WTC11 (cell line): ENCODE data around the gene NDUFS2. TPM values are rescaled to one million over a fixed set of nuclear protein-coding genes. Genes with fewer than 3 reads are reported as not detected.

Experiments used
- ATAC-seq: fragments of 200-7000 bp; cut with Tn5 transposase; 2 replicates; pipeline ENCODE4 v1.10.0; 2021; ENCODE audit warnings: mild to moderate bottlenecking, moderate library complexity
- CTCF ChIA-PET: fragments of 300-600 bp; sonication (Branson Sonifier 250); formaldehyde crosslinking; loops from one replicate; lab custom pipeline; 2021; ENCODE audit warnings: antibody characterized with exemption; lab: Charles Lee
- POLR2A ChIA-PET: fragments of 350-600 bp; sonication (Branson Sonifier 250); formaldehyde crosslinking; loops from one replicate; lab custom pipeline; 2021; ENCODE audit warnings: antibody characterized with exemption; lab: Charles Lee
- DNase-seq: peaks from one replicate; pipeline ENCODE4 v3.0.0; 2021; ENCODE audit warnings: low spot score
- H3K27ac Mint-ChIP-seq: 2 replicates; pipeline ENCODE4 v1.8.0; 2021; ENCODE audit warnings: mixed read lengths
- H3K27me3 Mint-ChIP-seq: 2 replicates; pipeline ENCODE4 v1.8.0; 2021; ENCODE audit warnings: low read depth, mild to moderate bottlenecking, moderate library complexity, mixed read lengths
- H3K36me3 Mint-ChIP-seq: 2 replicates; pipeline ENCODE4 v1.8.0; 2021; ENCODE audit warnings: mixed read lengths
- H3K4me1 Mint-ChIP-seq: 2 replicates; pipeline ENCODE4 v1.8.0; 2022; ENCODE audit warnings: mixed read lengths
- H3K4me3 Mint-ChIP-seq: 2 replicates; pipeline ENCODE4 v1.8.0; 2021; ENCODE audit warnings: mild to moderate bottlenecking, moderate library complexity, mixed read lengths
- H3K9me3 Mint-ChIP-seq: 2 replicates; pipeline ENCODE4 v1.8.0; 2021; ENCODE audit warnings: mixed read lengths
- ATF1 ChIP-seq: sonication (generic); formaldehyde crosslinking; IDR thresholded peaks from 2 replicates; pipeline ENCODE4 v1.8.1; 2023; ENCODE audit warnings: mild to moderate bottlenecking, moderate library complexity, missing genetic modification reagents
- EMX1 ChIP-seq: fragments of 250-450 bp; sonication (Bioruptor Pico); IDR thresholded peaks from 2 replicates; pipeline ENCODE4 v1.8.0; 2021; ENCODE audit warnings: mild to moderate bottlenecking
- FOXJ3 ChIP-seq: sonication (generic); formaldehyde crosslinking; IDR thresholded peaks from 2 replicates; pipeline ENCODE4 v1.9.0; 2021; ENCODE audit warnings: missing genetic modification reagents, mild to moderate bottlenecking, borderline replicate concordance
- FOXK1 ChIP-seq: sonication (generic); formaldehyde crosslinking; IDR thresholded peaks from 2 replicates; pipeline ENCODE4 v1.8.0; 2022; ENCODE audit warnings: mild to moderate bottlenecking, moderate library complexity, missing genetic modification reagents
- GABPB1 ChIP-seq: sonication (generic); formaldehyde crosslinking; IDR thresholded peaks from 2 replicates; pipeline ENCODE4 v1.8.1; 2023; ENCODE audit warnings: mild to moderate bottlenecking, missing genetic modification reagents
- GTF2I ChIP-seq: fragments of 250-450 bp; sonication (Bioruptor Pico); conservative IDR thresholded peaks from 2 replicates; pipeline ENCODE4 v1.4.0; 2021; ENCODE audit warnings: mild to moderate bottlenecking
- HMGA2 ChIP-seq: fragments of 250-450 bp; sonication (Bioruptor Pico); IDR thresholded peaks from 2 replicates; pipeline ENCODE4 v1.4.0; 2021; ENCODE audit warnings: mild to moderate bottlenecking, moderate library complexity
- JAZF1 ChIP-seq: fragments of 250-450 bp; sonication (Bioruptor Pico); IDR thresholded peaks from 2 replicates; pipeline ENCODE4 v1.9.0; 2021; ENCODE audit warnings: moderate library complexity, mild to moderate bottlenecking, inconsistent platforms
- MYBL2 ChIP-seq: sonication (generic); formaldehyde crosslinking; IDR thresholded peaks from 2 replicates; pipeline ENCODE4 v1.8.1; 2023; ENCODE audit warnings: mild to moderate bottlenecking, moderate library complexity, missing genetic modification reagents
- NR2C2 ChIP-seq: sonication (generic); formaldehyde crosslinking; IDR thresholded peaks from 2 replicates; pipeline ENCODE4 v1.8.0; 2022; ENCODE audit warnings: mild to moderate bottlenecking, missing genetic modification reagents
- NR3C1 ChIP-seq: sonication (generic); formaldehyde crosslinking; conservative IDR thresholded peaks from 2 replicates; pipeline ENCODE4 v1.8.1; 2023; ENCODE audit warnings: low read depth, mild to moderate bottlenecking, missing genetic modification reagents
- PRRX2 ChIP-seq: fragments of 250-450 bp; sonication (Bioruptor Pico); IDR thresholded peaks from 2 replicates; pipeline ENCODE4 v1.8.0; 2021; ENCODE audit warnings: mild to moderate bottlenecking
- RORB ChIP-seq: fragments of 250-450 bp; sonication (Bioruptor Pico); IDR thresholded peaks from 2 replicates; pipeline ENCODE4 v1.9.0; 2021; ENCODE audit warnings: mild to moderate bottlenecking
- SMAD3 ChIP-seq: sonication (generic); formaldehyde crosslinking; IDR thresholded peaks from 2 replicates; pipeline ENCODE4 v1.8.0; 2022; ENCODE audit warnings: missing genetic modification reagents, mild to moderate bottlenecking, borderline replicate concordance
- TCF7 ChIP-seq: sonication (generic); formaldehyde crosslinking; IDR thresholded peaks from 2 replicates; pipeline ENCODE4 v1.8.0; 2022; ENCODE audit warnings: mild to moderate bottlenecking, low read depth, missing genetic modification reagents, moderate library complexity
- TEAD4 ChIP-seq: sonication (generic); formaldehyde crosslinking; IDR thresholded peaks from 2 replicates; pipeline ENCODE4 v1.8.0; 2022; ENCODE audit warnings: mild to moderate bottlenecking, missing genetic modification reagents
- TP53 ChIP-seq: sonication (generic); formaldehyde crosslinking; IDR thresholded peaks from 2 replicates; pipeline ENCODE4 v1.8.1; 2023; ENCODE audit warnings: mild to moderate bottlenecking, missing genetic modification reagents
- ZNF317 ChIP-seq: sonication (generic); formaldehyde crosslinking; IDR thresholded peaks from 2 replicates; pipeline ENCODE4 v1.8.1; 2023; ENCODE audit warnings: low read depth, mild to moderate bottlenecking, moderate library complexity, missing genetic modification reagents, borderline replicate concordance
- ZNF671 ChIP-seq: fragments of 250-450 bp; sonication (Bioruptor Pico); IDR thresholded peaks from 2 replicates; pipeline ENCODE4 v1.8.0; 2021; ENCODE audit warnings: mild to moderate bottlenecking
- total RNA-seq: library from RNA; stranded (reverse); gene quantifications from 3 replicates; pipeline ENCODE4 v1.2.3, GENCODE V29; 2021
- TF ChIP-seq, protein P1 (sequence below): sonication (generic); formaldehyde crosslinking; IDR thresholded peaks from 2 replicates; pipeline ENCODE4 v1.8.1; 2022; ENCODE audit warnings: mild to moderate bottlenecking, moderate library complexity, missing genetic modification reagents
- TF ChIP-seq, protein P2 (sequence below): fragments of 250-450 bp; sonication (Bioruptor Pico); conservative IDR thresholded peaks from 2 replicates; pipeline ENCODE4 v1.9.0; 2021; ENCODE audit warnings: mild to moderate bottlenecking
- TF ChIP-seq, protein P3 (sequence below): fragments of 250-450 bp; sonication (Bioruptor Pico); IDR thresholded peaks from 2 replicates; pipeline ENCODE4 v1.8.0; 2021; ENCODE audit warnings: mild to moderate bottlenecking
- TF ChIP-seq, protein P4 (sequence below): sonication (generic); formaldehyde crosslinking; IDR thresholded peaks from 2 replicates; pipeline ENCODE4 v1.8.0; 2023; ENCODE audit warnings: missing genetic modification reagents
- TF ChIP-seq, protein P5 (sequence below): sonication (generic); formaldehyde crosslinking; IDR thresholded peaks from 2 replicates; pipeline ENCODE4 v1.8.0; 2022; ENCODE audit warnings: mild to moderate bottlenecking, missing genetic modification reagents
- TF ChIP-seq, protein P6 (sequence below): fragments of 250-450 bp; sonication (Bioruptor Pico); IDR thresholded peaks from 2 replicates; pipeline ENCODE4 v1.9.0; 2021; ENCODE audit warnings: mild to moderate bottlenecking

NDUFS2 gene
- total RNA-seq, 1 experiment from 2014 or later: 108 TPM

DNA sequence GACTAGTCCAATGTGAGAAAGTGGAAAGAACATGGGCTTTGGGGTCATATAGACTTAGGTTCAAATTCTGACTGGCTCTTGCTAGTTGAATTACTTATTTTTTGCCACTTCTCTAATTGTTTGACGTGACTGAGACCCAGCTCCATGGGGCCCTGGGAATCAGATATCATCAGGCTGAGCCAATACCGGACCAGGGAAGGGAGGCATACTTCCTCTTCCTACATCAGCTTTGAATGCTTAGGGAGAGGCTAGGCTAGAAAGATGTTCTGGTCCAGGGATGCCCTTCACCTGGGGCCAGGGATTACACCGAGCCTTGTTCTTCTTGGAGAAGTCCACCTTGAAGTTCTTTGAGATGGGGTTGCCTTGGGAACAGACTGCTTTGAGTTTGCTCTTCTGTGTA, 39.5 kb downstream of the NDUFS2 start:
- TF ChIP-seq, protein P1, sequence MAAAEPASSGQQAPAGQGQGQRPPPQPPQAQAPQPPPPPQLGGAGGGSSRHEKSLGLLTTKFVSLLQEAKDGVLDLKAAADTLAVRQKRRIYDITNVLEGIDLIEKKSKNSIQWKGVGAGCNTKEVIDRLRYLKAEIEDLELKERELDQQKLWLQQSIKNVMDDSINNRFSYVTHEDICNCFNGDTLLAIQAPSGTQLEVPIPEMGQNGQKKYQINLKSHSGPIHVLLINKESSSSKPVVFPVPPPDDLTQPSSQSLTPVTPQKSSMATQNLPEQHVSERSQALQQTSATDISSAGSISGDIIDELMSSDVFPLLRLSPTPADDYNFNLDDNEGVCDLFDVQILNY (CRISPR knock-in tag): no peak
- no peak for TF ChIP-seq TCF7 (CRISPR knock-in tag)
- TF ChIP-seq, protein P2, sequence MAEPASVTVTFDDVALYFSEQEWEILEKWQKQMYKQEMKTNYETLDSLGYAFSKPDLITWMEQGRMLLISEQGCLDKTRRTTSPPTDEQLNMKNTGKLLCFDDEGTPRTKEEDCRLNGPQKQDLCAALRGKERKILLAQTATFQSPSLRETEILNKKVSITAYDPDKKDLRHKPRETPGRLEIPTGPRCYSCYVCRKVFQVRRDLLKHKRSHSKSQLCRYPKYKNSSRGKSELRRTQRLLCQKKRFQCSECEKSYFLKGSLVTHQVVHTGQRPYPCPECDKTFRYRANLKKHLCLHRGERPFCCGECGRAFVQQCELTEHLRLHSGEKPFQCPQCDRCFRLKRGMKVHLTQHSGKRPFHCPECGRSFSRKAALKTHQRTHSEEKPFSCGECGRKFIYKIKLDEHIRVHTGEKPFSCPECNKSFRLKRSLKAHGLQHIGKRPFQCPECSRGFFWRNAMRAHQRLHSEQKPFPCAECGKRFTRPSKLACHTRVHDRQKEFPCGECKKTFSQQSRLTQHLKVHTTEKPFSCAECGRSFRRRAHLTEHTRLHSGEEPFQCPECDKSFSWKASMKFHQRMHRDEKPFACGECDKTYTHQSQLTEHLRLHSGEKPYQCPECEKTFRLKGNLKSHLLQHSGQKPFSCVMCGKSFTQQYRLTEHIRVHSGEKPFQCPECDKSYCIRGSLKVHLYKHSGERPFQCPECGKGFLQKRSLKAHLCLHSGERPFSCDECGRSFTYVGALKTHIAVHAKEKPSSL (CRISPR knock-in tag): no peak
- TF ChIP-seq NR2C2 (CRISPR knock-in tag): no peak
- TF ChIP-seq, protein P3, sequence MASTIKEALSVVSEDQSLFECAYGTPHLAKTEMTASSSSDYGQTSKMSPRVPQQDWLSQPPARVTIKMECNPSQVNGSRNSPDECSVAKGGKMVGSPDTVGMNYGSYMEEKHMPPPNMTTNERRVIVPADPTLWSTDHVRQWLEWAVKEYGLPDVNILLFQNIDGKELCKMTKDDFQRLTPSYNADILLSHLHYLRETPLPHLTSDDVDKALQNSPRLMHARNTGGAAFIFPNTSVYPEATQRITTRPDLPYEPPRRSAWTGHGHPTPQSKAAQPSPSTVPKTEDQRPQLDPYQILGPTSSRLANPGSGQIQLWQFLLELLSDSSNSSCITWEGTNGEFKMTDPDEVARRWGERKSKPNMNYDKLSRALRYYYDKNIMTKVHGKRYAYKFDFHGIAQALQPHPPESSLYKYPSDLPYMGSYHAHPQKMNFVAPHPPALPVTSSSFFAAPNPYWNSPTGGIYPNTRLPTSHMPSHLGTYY (CRISPR knock-in tag): no peak
- TF ChIP-seq, all 79 proteins: peak for 0
- no peak overlapping the region for H3K4me3 Mint-ChIP-seq
- H3K9me3 Mint-ChIP-seq: no peaks in the 10 kb centered on the region
- no peak for DNase-seq
- CTCF ChIA-PET: interaction anchor here (1.3 to 1.7 kb wide), 2 partner anchors 49 to 64 kb away, joined by 4 to 5 read pairs; no protein-coding TSS in a partner anchor
- no peaks in the 10 kb centered on the region for H3K36me3 Mint-ChIP-seq
- H3K4me1 Mint-ChIP-seq: no peaks in the 10 kb centered on the region
- no peak for ATAC-seq
- no peak overlapping the region for H3K27ac Mint-ChIP-seq
- POLR2A ChIA-PET: no interaction called here
- peaks cover 6% of the 10 kb centered on the region for H3K27me3 Mint-ChIP-seq

DNA sequence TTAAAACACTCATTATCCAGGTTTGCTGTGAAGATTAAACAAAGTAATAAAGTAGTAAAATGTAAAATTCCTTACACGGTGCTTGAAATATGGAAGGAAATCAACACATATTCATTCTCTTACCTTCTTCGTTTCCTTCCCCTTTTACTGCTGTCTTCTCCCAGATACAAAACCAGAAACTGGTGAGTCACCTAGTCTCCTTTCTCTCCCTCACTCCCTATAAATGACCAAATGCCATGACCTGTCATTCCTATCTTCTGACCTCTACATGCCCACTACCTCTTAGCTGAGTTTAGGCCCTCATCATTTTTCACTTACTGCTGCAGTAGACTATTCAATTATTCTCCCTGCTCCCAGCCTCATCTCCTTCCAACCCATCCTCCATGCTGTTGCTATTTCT, 40.1 kb downstream of the NDUFS2 start:
- Mint-ChIP-seq H3K27ac (no peak overlapping the region; the same call in 1 of the 2 replicates), H3K4me1 (no peaks in the 10 kb centered on the region), H3K36me3 (no peaks in the 10 kb centered on the region), H3K9me3 (no peaks in the 10 kb centered on the region), H3K27me3 (peaks cover 6% of the 10 kb centered on the region), H3K4me3 (no peak overlapping the region)
- TF ChIP-seq FOXJ3: no peak
- no peak for TF ChIP-seq GTF2I
- TF ChIP-seq, protein P4, sequence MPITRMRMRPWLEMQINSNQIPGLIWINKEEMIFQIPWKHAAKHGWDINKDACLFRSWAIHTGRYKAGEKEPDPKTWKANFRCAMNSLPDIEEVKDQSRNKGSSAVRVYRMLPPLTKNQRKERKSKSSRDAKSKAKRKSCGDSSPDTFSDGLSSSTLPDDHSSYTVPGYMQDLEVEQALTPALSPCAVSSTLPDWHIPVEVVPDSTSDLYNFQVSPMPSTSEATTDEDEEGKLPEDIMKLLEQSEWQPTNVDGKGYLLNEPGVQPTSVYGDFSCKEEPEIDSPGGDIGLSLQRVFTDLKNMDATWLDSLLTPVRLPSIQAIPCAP (CRISPR knock-in tag): no peak
- TF ChIP-seq HMGA2 (CRISPR knock-in tag): no peak
- ChIA-PET CTCF (no interaction called here), POLR2A (no interaction called here)
- DNase-seq (no peak), ATAC-seq (no peak)

DNA sequence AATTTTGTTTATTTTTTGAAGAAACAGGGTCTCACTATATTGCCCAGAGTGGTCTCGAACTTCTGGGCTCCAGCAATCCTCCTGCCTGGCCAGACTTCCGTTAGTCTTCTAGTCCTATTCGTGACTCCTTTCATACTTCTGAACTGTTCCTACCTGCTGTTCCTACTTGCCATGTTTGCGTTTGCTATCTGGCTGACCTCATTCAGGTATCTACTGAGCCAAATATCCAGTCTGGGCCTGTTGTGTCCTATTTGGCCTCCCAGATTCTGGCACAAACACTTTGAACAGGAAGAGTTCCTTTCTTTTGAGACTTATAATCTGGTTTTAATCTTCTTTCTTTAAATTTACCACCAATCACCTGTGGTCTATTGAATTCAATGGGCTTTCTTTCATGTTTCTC, 42.7 kb downstream of the NDUFS2 start:
- CTCF ChIA-PET: no interaction called here
- Mint-ChIP-seq H3K9me3 (peaks cover 3% of the 10 kb centered on the region), H3K36me3 (peaks cover 3% of the 10 kb centered on the region), H3K27ac (no peak overlapping the region), H3K4me3 (no peak overlapping the region), H3K4me1 (no peaks in the 10 kb centered on the region), H3K27me3 (peaks cover 8% of the 10 kb centered on the region)
- DNase-seq: no peak
- POLR2A ChIA-PET: no interaction called here
- ATAC-seq: no peak
- TF ChIP-seq ATF1 (no peak), ZNF317 (CRISPR knock-in tag) (no peak), TEAD4 (no peak), JAZF1 (CRISPR knock-in tag) (no peak), TP53 (no peak), SMAD3 (CRISPR knock-in tag) (no peak), GABPB1 (CRISPR knock-in tag) (no peak), ZNF671 (no peak), NR3C1 (CRISPR knock-in tag) (no peak), PRRX2 (no peak), MYBL2 (no peak), FOXK1 (CRISPR knock-in tag) (no peak), RORB (CRISPR knock-in tag) (no peak), EMX1 (CRISPR knock-in tag) (no peak)
- TF ChIP-seq, protein P5, sequence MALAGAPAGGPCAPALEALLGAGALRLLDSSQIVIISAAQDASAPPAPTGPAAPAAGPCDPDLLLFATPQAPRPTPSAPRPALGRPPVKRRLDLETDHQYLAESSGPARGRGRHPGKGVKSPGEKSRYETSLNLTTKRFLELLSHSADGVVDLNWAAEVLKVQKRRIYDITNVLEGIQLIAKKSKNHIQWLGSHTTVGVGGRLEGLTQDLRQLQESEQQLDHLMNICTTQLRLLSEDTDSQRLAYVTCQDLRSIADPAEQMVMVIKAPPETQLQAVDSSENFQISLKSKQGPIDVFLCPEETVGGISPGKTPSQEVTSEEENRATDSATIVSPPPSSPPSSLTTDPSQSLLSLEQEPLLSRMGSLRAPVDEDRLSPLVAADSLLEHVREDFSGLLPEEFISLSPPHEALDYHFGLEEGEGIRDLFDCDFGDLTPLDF: no peak
- TF ChIP-seq, protein P6, sequence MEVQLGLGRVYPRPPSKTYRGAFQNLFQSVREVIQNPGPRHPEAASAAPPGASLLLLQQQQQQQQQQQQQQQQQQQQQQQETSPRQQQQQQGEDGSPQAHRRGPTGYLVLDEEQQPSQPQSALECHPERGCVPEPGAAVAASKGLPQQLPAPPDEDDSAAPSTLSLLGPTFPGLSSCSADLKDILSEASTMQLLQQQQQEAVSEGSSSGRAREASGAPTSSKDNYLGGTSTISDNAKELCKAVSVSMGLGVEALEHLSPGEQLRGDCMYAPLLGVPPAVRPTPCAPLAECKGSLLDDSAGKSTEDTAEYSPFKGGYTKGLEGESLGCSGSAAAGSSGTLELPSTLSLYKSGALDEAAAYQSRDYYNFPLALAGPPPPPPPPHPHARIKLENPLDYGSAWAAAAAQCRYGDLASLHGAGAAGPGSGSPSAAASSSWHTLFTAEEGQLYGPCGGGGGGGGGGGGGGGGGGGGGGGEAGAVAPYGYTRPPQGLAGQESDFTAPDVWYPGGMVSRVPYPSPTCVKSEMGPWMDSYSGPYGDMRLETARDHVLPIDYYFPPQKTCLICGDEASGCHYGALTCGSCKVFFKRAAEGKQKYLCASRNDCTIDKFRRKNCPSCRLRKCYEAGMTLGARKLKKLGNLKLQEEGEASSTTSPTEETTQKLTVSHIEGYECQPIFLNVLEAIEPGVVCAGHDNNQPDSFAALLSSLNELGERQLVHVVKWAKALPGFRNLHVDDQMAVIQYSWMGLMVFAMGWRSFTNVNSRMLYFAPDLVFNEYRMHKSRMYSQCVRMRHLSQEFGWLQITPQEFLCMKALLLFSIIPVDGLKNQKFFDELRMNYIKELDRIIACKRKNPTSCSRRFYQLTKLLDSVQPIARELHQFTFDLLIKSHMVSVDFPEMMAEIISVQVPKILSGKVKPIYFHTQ (CRISPR knock-in tag): no peak
